Transverse colon (tissue), 3 donors: ENCODE results near the gene ABCA1.

ENCODE experiments used
- POLR2A ChIP-seq: fragments of 450-650 bp; IDR thresholded peaks from one replicate; pipeline ENCODE4 v1.6.1; 2016; ENCODE audit warnings: antibody characterized with exemption, mild to moderate bottlenecking, moderate library complexity
- POLR2AphosphoS5 ChIP-seq, 3 donors: sonication (generic); formaldehyde crosslinking; IDR thresholded peaks; one replicate each; pipeline ENCODE4 v1.6.1; 2016; ENCODE audit warnings: antibody characterized with exemption in 3 of 3

DNA sequence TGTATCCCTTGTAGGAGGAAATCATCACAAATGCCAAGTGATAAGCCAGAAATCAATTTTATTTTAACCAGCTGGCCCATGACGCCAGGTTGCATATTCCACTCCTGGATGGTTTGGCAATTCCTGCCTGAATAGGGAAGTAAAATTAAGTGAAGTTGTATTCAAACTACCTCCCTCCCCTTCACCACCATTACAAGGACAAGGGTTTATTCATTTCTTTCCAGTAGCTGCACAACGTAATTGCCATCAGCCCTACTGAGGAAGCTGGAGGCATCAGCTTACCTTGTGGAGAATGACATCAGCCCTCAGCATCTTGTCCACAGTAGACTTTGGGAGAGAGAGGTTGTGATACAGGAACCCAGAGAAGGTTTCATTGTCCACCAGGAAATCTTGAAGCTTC lies 66.6 kb downstream of the ABCA1 start:
- TF ChIP-seq POLR2AphosphoS5 (IDR thresholded peaks at IDR 0.05) (no peak), POLR2A (no peak)
